CD8-positive, alpha-beta memory T cell (primary cell): ENCODE measurements around the gene RGS7. TPM values are rescaled to one million over a fixed set of nuclear protein-coding genes. Genes with fewer than 3 reads are reported as not detected.

Experiments
- CTCF ChIA-PET: fragments of 350-600 bp; sonication (Branson Sonifier 250); formaldehyde crosslinking; loops from one replicate; lab custom pipeline; 2021; ENCODE audit warnings: antibody characterized with exemption; lab: Charles Lee
- POLR2A ChIA-PET: fragments of 350-600 bp; sonication (Branson Sonifier 250); formaldehyde crosslinking; loops from one replicate; lab custom pipeline; 2021; ENCODE audit warnings: antibody characterized with exemption; lab: Charles Lee
- DNase-seq, 5 donors: peaks; one replicate each; pipeline versions ENCODE4 v3.0.0 to v3.0.0-alpha.2; 2020 to 2022; ENCODE audit warnings: mixed read lengths in 1 of 5
- H3K27ac ChIP-seq: one replicate; pipeline ENCODE4 v1.7.0; 2013; ENCODE audit warnings: low read depth, mild to moderate bottlenecking, low read length, moderate library complexity
- H3K27me3 ChIP-seq: 2 replicates; pipeline ENCODE4 v1.7.0; 2013; ENCODE audit warnings: low read length, mild to moderate bottlenecking; ENCODE audit not compliant: insufficient read depth, poor library complexity, severe bottlenecking
- H3K36me3 ChIP-seq: 2 replicates; pipeline ENCODE4 v1.7.0; 2013; ENCODE audit warnings: mild to moderate bottlenecking, low read length, moderate library complexity; ENCODE audit not compliant: insufficient read depth
- H3K4me1 ChIP-seq: 2 replicates; pipeline ENCODE4 v1.7.0; 2013; ENCODE audit warnings: mild to moderate bottlenecking, low read length, moderate library complexity; ENCODE audit not compliant: insufficient read depth
- H3K4me3 ChIP-seq: 2 replicates; pipeline ENCODE4 v1.7.0; 2013; ENCODE audit warnings: mild to moderate bottlenecking, low read length
- H3K9me3 ChIP-seq: 2 replicates; pipeline ENCODE4 v1.7.0; 2013; ENCODE audit warnings: mild to moderate bottlenecking, low read length
- H3K27ac Mint-ChIP-seq, 8 donors: one replicate each; pipeline ENCODE4 v1.8.0; 2020 to 2021; ENCODE audit warnings: mixed read lengths in 8 of 8, mild to moderate bottlenecking in 6 of 8, inconsistent platforms in 3 of 8, moderate library complexity in 3 of 8
- H3K27me3 Mint-ChIP-seq, 2 donors: one replicate each; pipeline ENCODE4 v1.8.0; 2020 to 2021; ENCODE audit warnings: mixed read lengths in 2 of 2, mild to moderate bottlenecking in 1 of 2, moderate library complexity in 1 of 2
- H3K36me3 Mint-ChIP-seq, 3 donors: one replicate each; pipeline ENCODE4 v1.8.0; 2020 to 2021; ENCODE audit warnings: mixed read lengths in 3 of 3, inconsistent platforms in 1 of 3, mild to moderate bottlenecking in 1 of 3
- H3K4me1 Mint-ChIP-seq, 3 donors: one replicate each; pipeline ENCODE4 v1.8.0; 2020 to 2021; ENCODE audit warnings: mixed read lengths in 3 of 3, inconsistent platforms in 1 of 3, mild to moderate bottlenecking in 1 of 3
- H3K4me3 Mint-ChIP-seq, 7 donors: one replicate each; pipeline ENCODE4 v1.8.0; 2020 to 2021; ENCODE audit warnings: mixed read lengths in 7 of 7, mild to moderate bottlenecking in 6 of 7, moderate library complexity in 4 of 7, inconsistent platforms in 2 of 7
- H3K9me3 Mint-ChIP-seq, 5 donors: one replicate each; pipeline ENCODE4 v1.8.0; 2020 to 2022; ENCODE audit warnings: mixed read lengths in 5 of 5, mild to moderate bottlenecking in 3 of 5, moderate library complexity in 2 of 5, inconsistent platforms in 1 of 5
- polyA plus RNA-seq: library from polyadenylated mRNA; unstranded; fragments of 300-500 nt; fragmentation: Illumina TruSeq; gene quantifications from one replicate; pipeline ENCODE4 v1.2.3, GENCODE V29; 2021
- total RNA-seq, 2 experiments: library from RNA; stranded (reverse); gene quantifications; one replicate each; pipeline ENCODE4 v1.2.3, GENCODE V29; 2021

The RGS7 gene
- total and polyA plus RNA-seq, 3 experiments from 2014 or later: not detected

DNA sequence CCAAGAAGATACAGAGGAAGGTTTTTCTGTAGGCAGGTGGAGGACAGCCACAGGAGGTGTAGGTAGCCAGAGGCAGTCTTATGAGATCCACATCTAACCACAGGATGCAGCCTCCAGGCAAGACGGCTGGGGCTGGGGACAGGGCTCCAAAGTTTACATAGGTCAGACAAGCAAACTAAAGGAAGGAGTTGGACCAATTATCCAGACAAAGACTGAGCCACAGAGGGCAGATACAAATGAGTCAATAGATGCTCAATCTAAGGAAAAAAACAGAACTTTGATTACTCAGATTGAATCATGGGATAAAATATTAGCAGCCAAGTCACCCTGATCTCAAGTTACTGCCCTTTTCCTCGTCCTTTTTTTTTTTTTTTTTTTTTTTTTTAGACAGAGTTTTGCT is 91.6 kb downstream of the RGS7 start:
- no peaks in the 10 kb centered on the region for H3K4me1 ChIP-seq
- Mint-ChIP-seq H3K36me3 (no peaks in the 10 kb centered on the region), H3K4me1 (no peaks in the 10 kb centered on the region), H3K9me3 (peaks cover 3 to 19% (median 4%) of the 10 kb centered on the region in 5 donors), H3K27me3 (peaks cover 0 to 2% of the 10 kb centered on the region in 2 donors), H3K4me3 (no peak overlapping the region), H3K27ac (no peak overlapping the region)
- no peak overlapping the region for H3K27ac ChIP-seq
- no peak for DNase-seq
- H3K4me3 ChIP-seq: no peak overlapping the region
- POLR2A ChIA-PET: no interaction called here
- no peaks in the 10 kb centered on the region for H3K27me3 ChIP-seq
- no peaks in the 10 kb centered on the region for H3K36me3 ChIP-seq
- H3K9me3 ChIP-seq: no peaks in the 10 kb centered on the region
- CTCF ChIA-PET: no interaction called here

DNA sequence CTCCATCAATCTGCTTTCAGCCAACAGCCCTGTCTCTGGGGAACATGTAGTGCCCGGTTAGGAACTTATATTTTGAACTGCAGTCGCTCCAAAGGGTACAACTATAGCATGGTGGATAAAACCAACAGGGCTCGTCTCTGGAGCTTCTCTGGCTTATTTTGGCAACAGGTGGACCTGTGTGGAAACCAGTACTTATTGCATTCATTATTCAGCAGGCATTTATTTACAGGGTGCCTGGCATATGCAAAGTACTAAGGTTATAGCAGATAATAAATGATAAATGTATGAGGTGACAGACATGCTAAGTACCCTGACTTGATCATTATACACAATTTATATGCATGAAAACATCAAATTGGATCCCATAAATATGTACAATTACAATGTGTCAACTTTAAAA is 93.7 kb downstream of the RGS7 start:
- Mint-ChIP-seq H3K27me3 (peaks cover 0 to 2% of the 10 kb centered on the region in 2 donors), H3K4me1 (no peaks in the 10 kb centered on the region), H3K4me3 (no peak overlapping the region), H3K36me3 (no peaks in the 10 kb centered on the region), H3K9me3 (peaks cover 2 to 15% (median 2%) of the 10 kb centered on the region in 5 donors), H3K27ac (no peak overlapping the region)
- H3K36me3 ChIP-seq: no peaks in the 10 kb centered on the region
- ChIA-PET POLR2A (no interaction called here), CTCF (no interaction called here)
- no peak overlapping the region for H3K27ac ChIP-seq
- H3K27me3 ChIP-seq: no peaks in the 10 kb centered on the region
- no peak for DNase-seq
- H3K9me3 ChIP-seq: no peaks in the 10 kb centered on the region
- no peaks in the 10 kb centered on the region for H3K4me1 ChIP-seq
- H3K4me3 ChIP-seq: no peak overlapping the region

DNA sequence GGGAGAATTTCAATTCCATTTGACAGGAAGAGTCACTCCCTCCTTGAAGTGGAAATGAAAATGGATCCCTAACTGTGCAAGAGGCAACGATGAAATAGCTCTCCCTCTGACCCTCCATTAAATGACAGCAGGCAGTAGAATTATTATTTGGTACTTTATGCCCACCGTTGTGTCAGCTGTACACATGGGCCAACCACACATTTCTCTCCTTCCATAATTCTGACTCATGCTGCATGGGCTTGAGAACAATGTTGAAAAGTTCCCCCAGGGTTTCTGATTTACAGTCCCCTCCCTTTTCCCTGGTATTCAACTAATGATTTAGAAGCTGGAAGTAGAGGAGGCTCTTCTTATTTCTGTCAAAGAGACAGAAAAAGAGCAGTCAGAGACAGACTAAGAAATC is 103.5 kb downstream of the RGS7 start:
- no peaks in the 10 kb centered on the region for H3K36me3 ChIP-seq
- H3K4me1 ChIP-seq: no peaks in the 10 kb centered on the region
- ChIA-PET POLR2A (no interaction called here), CTCF (no interaction called here)
- H3K4me1 Mint-ChIP-seq: no peaks in the 10 kb centered on the region
- H3K4me3 Mint-ChIP-seq: no peak overlapping the region
- DNase-seq: no peak
- H3K27me3 Mint-ChIP-seq: no peaks in the 10 kb centered on the region
- no peaks in the 10 kb centered on the region for H3K36me3 Mint-ChIP-seq
- H3K4me3 ChIP-seq: no peak overlapping the region
- no peaks in the 10 kb centered on the region for H3K9me3 ChIP-seq
- no peaks in the 10 kb centered on the region for H3K27me3 ChIP-seq
- H3K27ac ChIP-seq: no peak overlapping the region
- peaks cover 6 to 22% (median 9%) of the 10 kb centered on the region in 5 donors for H3K9me3 Mint-ChIP-seq
- H3K27ac Mint-ChIP-seq: no peak overlapping the region

DNA sequence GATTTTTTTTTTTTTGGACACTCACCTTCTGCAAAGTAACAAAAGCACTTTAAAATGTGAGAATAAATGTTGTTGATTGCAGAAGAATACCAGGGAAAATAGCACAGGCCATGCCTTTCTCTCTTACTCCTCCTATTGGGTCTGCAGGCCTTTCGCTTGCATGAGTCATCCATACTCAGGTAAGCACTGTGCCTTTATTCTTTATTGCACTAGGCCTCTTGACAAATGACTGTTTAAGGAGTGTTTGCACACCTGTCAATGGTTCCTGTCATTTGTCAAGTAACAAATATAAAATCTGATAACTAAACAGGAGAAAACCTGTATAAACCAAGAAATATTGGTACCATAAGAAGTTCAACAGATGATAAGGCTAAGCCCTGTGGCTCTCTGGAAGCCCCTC is 106.5 kb downstream of the RGS7 start:
- H3K9me3 Mint-ChIP-seq: peaks cover 5 to 35% (median 14%) of the 10 kb centered on the region in 5 donors
- POLR2A ChIA-PET: no interaction called here
- no peak overlapping the region for H3K4me3 ChIP-seq
- no peaks in the 10 kb centered on the region for H3K36me3 Mint-ChIP-seq
- no peak for DNase-seq
- no peaks in the 10 kb centered on the region for H3K4me1 Mint-ChIP-seq
- H3K36me3 ChIP-seq: no peaks in the 10 kb centered on the region
- H3K27me3 ChIP-seq: no peaks in the 10 kb centered on the region
- H3K27ac Mint-ChIP-seq: no peak overlapping the region
- CTCF ChIA-PET: no interaction called here
- H3K27ac ChIP-seq: no peak overlapping the region
- no peaks in the 10 kb centered on the region for H3K4me1 ChIP-seq
- no peaks in the 10 kb centered on the region for H3K27me3 Mint-ChIP-seq
- no peak overlapping the region for H3K4me3 Mint-ChIP-seq
- no peaks in the 10 kb centered on the region for H3K9me3 ChIP-seq

DNA sequence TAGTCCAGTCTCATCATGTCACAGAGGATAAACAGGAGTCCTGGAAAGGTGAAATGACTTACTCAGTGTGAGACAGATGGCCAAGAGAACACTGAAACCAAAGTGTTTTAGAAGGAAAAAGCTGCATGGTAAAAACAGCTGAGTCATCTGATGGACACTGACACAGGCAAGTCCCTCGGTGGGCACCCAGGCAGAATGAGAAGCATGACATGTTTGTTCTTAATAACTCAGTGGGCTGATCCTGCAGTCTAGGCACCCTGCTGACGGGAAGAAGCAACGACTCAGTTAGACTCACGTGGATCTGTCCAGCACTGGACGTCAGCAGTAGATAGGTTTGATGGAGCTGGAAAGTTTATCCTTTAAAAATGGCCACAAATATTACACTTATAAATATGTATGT is 116.9 kb downstream of the RGS7 start:
- no peak for DNase-seq
- H3K27ac ChIP-seq: no peak overlapping the region
- POLR2A ChIA-PET: no interaction called here
- H3K9me3 ChIP-seq: no peaks in the 10 kb centered on the region
- no peaks in the 10 kb centered on the region for H3K4me1 ChIP-seq
- H3K36me3 ChIP-seq: no peaks in the 10 kb centered on the region
- H3K9me3 Mint-ChIP-seq: peaks cover 0 to 15% (median 5%) of the 10 kb centered on the region in 5 donors
- H3K4me1 Mint-ChIP-seq: no peaks in the 10 kb centered on the region
- CTCF ChIA-PET: no interaction called here
- no peak overlapping the region for H3K4me3 ChIP-seq
- no peaks in the 10 kb centered on the region for H3K27me3 ChIP-seq
- H3K4me3 Mint-ChIP-seq: no peak overlapping the region
- no peaks in the 10 kb centered on the region for H3K36me3 Mint-ChIP-seq
- no peaks in the 10 kb centered on the region for H3K27me3 Mint-ChIP-seq
- no peak overlapping the region for H3K27ac Mint-ChIP-seq

DNA sequence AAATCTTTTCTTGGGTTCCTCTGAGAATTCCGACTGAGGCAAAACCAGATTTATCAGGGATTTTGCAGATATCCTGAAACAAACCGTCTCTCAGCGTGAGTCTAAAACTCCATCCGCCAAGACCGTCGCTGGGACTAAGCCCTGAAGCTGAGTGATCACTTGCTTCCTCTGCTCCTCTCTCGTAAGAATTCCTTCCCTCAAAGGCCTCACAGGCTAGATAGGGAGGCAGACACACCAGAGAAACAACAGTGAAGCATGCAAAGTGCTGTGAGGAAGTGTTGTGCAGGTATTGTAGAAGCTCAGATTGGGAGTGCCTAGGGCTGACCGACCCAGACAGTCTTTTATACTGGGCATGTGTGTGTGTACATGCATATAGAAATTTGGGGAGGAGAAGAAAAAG is 119.1 kb downstream of the RGS7 start:
- H3K9me3 Mint-ChIP-seq: peaks cover 2 to 7% (median 5%) of the 10 kb centered on the region in 5 donors
- Histone ChIP-seq H3K4me3 (no peak overlapping the region), H3K4me1 (no peaks in the 10 kb centered on the region), H3K27ac (no peak overlapping the region), H3K9me3 (no peaks in the 10 kb centered on the region), H3K36me3 (no peaks in the 10 kb centered on the region), H3K27me3 (no peaks in the 10 kb centered on the region)
- H3K27ac Mint-ChIP-seq: no peak overlapping the region
- ChIA-PET POLR2A (no interaction called here), CTCF (no interaction called here)
- no peak for DNase-seq
- no peaks in the 10 kb centered on the region for H3K36me3 Mint-ChIP-seq
- no peaks in the 10 kb centered on the region for H3K27me3 Mint-ChIP-seq
- no peaks in the 10 kb centered on the region for H3K4me1 Mint-ChIP-seq
- no peak overlapping the region for H3K4me3 Mint-ChIP-seq

DNA sequence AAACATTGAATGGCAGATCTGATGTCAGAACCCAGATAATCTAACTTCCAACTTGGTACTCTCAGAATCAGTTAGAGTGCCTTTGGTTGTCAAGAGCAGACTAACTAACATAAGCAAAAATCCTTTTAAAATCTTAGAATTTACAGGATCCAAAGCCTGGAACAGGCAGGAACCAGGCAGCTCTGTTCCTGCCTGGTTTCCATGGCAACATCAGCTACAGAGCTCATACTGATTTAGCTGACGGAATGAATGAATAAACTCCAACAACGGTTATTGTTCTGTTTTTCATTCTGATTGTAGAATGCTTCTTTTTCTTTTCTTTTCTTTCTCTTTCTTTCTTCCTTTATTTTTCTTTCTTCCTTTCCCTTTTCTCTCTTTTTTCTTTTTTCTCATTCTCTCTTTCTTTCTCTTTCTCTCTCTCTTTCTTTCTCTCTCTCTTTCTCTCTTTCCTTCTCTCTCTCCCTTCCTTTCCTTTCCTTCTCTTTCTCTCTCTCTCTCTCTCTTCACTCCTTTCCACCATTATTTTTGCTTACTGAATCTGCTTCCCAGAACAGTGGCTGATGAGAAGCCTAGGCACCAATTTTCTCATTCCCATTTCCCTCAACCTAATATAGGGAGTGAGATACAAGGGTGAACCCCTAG is 121.6 kb downstream of the RGS7 start:
- H3K9me3 Mint-ChIP-seq: peaks cover 0 to 7% (median 4%) of the 10 kb centered on the region in 5 donors
- POLR2A ChIA-PET: no interaction called here
- H3K27ac Mint-ChIP-seq: no peak overlapping the region
- no peaks in the 10 kb centered on the region for H3K4me1 Mint-ChIP-seq
- no peaks in the 10 kb centered on the region for H3K36me3 Mint-ChIP-seq
- no peaks in the 10 kb centered on the region for H3K27me3 Mint-ChIP-seq
- Histone ChIP-seq H3K36me3 (no peaks in the 10 kb centered on the region), H3K4me3 (no peak overlapping the region), H3K9me3 (no peaks in the 10 kb centered on the region), H3K27ac (no peak overlapping the region), H3K27me3 (no peaks in the 10 kb centered on the region), H3K4me1 (no peaks in the 10 kb centered on the region)
- no peak for DNase-seq
- CTCF ChIA-PET: no interaction called here
- H3K4me3 Mint-ChIP-seq: no peak overlapping the region

DNA sequence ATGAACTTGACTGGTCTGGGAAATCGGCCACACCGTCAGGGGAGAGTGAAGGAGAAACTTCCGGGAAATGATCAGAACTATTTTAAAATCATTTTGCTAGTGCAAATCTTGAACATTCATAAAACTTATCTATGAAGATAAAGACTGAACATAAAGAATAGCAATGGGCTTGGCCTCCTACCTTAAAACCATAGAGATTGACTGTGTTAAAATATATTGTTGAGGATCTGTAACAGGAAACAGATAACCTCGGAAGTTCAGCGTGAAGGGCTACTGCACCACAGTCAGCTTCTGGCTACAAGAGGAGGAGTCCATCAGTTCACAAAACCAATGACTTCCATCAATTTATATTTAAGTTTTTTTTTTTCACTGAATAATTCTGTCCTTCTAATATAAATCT is 127.3 kb downstream of the RGS7 start:
- no peaks in the 10 kb centered on the region for H3K27me3 Mint-ChIP-seq
- H3K36me3 Mint-ChIP-seq: no peaks in the 10 kb centered on the region
- Histone ChIP-seq H3K4me1 (no peaks in the 10 kb centered on the region), H3K27me3 (no peaks in the 10 kb centered on the region), H3K36me3 (no peaks in the 10 kb centered on the region), H3K27ac (no peak overlapping the region), H3K4me3 (no peak overlapping the region), H3K9me3 (no peaks in the 10 kb centered on the region)
- no peak overlapping the region for H3K27ac Mint-ChIP-seq
- CTCF ChIA-PET: no interaction called here
- DNase-seq: no peak
- no peak overlapping the region for H3K4me3 Mint-ChIP-seq
- POLR2A ChIA-PET: no interaction called here
- no peaks in the 10 kb centered on the region for H3K4me1 Mint-ChIP-seq
- peaks cover 4 to 19% (median 8%) of the 10 kb centered on the region in 5 donors for H3K9me3 Mint-ChIP-seq
